Cardiac fibroblast (primary cell): ENCODE measurements around the gene TAPBPL.

ENCODE experiments used
- DNase-seq, 2 donors: peaks; one replicate each; pipeline versions ENCODE4 v3.0.0 to v3.0.0-alpha.2; 2010; ENCODE audit warnings: low read depth in 2 of 2
- H3K4me3 ChIP-seq, 2 donors: replicated peaks in 1 of 2; 1 replicate in 1 of 2; 2 replicates in 1 of 2; pipeline ENCODE4 v1.5.1; 2011; ENCODE audit warnings: low read depth in 2 of 2, low read length in 2 of 2, mild to moderate bottlenecking in 2 of 2, moderate library complexity in 1 of 2
- CTCF ChIP-seq: IDR thresholded peaks from one replicate; pipeline ENCODE4 v1.5.1; 2011; ENCODE audit warnings: low read depth, mild to moderate bottlenecking, low read length, inconsistent platforms

TAPBPL gene

GRCh38 chr12:6459004-6459337, 7.1 kb downstream of the TAPBPL start:
- DNase-seq = no peak
- H3K4me3 ChIP-seq = no peak overlapping the region
- TF ChIP-seq CTCF = no peak

GRCh38 chr12:6460751-6461371, 9.0 kb downstream of the TAPBPL start:
- no peak overlapping the region for H3K4me3 ChIP-seq
- DNase-seq = no peak
- TF ChIP-seq CTCF = no peak

- H3K4me3 ChIP-seq = no peak overlapping the region
- TF ChIP-seq CTCF = no peak
- DNase-seq = peak in 1 of 2 donors; percentile 7
These were observed 9.8 kb downstream of the TAPBPL start for GRCh38 chr12:6461401-6462233.

- no peak for DNase-seq
- no peak overlapping the region for H3K4me3 ChIP-seq
- TF ChIP-seq CTCF = no peak
These were observed 10.6 kb downstream of the TAPBPL start for GRCh38 chr12:6462234-6462995.

- H3K4me3 ChIP-seq = no peak overlapping the region
- no peak for DNase-seq
- TF ChIP-seq CTCF = no peak
These were observed 11.4 kb downstream of the TAPBPL start for GRCh38 chr12:6463216-6463615.

- no peak for TF ChIP-seq CTCF
- no peak for DNase-seq
- no peak overlapping the region for H3K4me3 ChIP-seq
These were observed 12.0 kb downstream of the TAPBPL start for GRCh38 chr12:6463858-6464257.
